Measurements from ENCODE around the gene TMF1. TPM values are rescaled to one million over a fixed set of nuclear protein-coding genes. Genes with fewer than 3 reads are reported as not detected.

Gene TMF1
- total RNA-seq, 1 donor from 2014 or later: 27.9 TPM

- no peak for DNase-seq (ENCODE audit: extremely low read depth, low read depth, low spot score)
Observed at GRCh38 chr3:69013253-69014021, 38.7 kb downstream of the TMF1 start, which contains the start of gene EOGT. TSS of gene EOGT (minus strand) at chr3:69013684. CDS start at chr3:69009846, 3,838 bp downstream.

GRCh38 chr3:69012800-69013252, 39.3 kb downstream of the TMF1 start:
- no peak for DNase-seq (ENCODE audit: extremely low read depth, low read depth, low spot score)

GRCh38 chr3:69012100-69012799, 39.9 kb downstream of the TMF1 start:
- no peak for DNase-seq (ENCODE audit: extremely low read depth, low read depth, low spot score)

GRCh38 chr3:69011096-69011730, 40.9 kb downstream of the TMF1 start:
- DNase-seq (ENCODE audit: extremely low read depth, low read depth, low spot score): no peak

GRCh38 chr3:69009559-69010410, 42.3 kb downstream of the TMF1 start:
- no peak for DNase-seq (ENCODE audit: extremely low read depth, low read depth, low spot score)

GRCh38 chr3:69008980-69009379, 43.2 kb downstream of the TMF1 start:
- peak; percentile 87 for DNase-seq (ENCODE audit: extremely low read depth, low read depth, low spot score)

GRCh38 chr3:69005791-69006482, 46.2 kb downstream of the TMF1 start:
- DNase-seq (ENCODE audit: extremely low read depth, low read depth, low spot score): no peak

- no peak for DNase-seq (ENCODE audit: extremely low read depth, low read depth, low spot score)
Observed at GRCh38 chr3:69005071-69005790, 46.9 kb downstream of the TMF1 start.

- no peak for DNase-seq (ENCODE audit: extremely low read depth, low read depth, low spot score)
Observed at GRCh38 chr3:69004138-69004537, 48.0 kb downstream of the TMF1 start.

- no peak for DNase-seq (ENCODE audit: extremely low read depth, low read depth, low spot score)
Observed at GRCh38 chr3:68999605-69000004, 52.5 kb downstream of the TMF1 start.

GRCh38 chr3:68999158-68999557, 53.0 kb downstream of the TMF1 start:
- DNase-seq (ENCODE audit: extremely low read depth, low read depth, low spot score): no peak

- no peak for DNase-seq (ENCODE audit: extremely low read depth, low read depth, low spot score)
Observed at GRCh38 chr3:68997887-68998286, 54.2 kb downstream of the TMF1 start.

- DNase-seq (ENCODE audit: extremely low read depth, low read depth, low spot score): no peak
Observed at GRCh38 chr3:68996356-68996995, 55.7 kb downstream of the TMF1 start.

- DNase-seq (ENCODE audit: extremely low read depth, low read depth, low spot score): no peak
Observed at GRCh38 chr3:68988740-68989139, 63.4 kb downstream of the TMF1 start.

GRCh38 chr3:68987322-68987721, 64.8 kb downstream of the TMF1 start:
- no peak for DNase-seq (ENCODE audit: extremely low read depth, low read depth, low spot score)

- no peak for DNase-seq (ENCODE audit: extremely low read depth, low read depth, low spot score)
Observed at GRCh38 chr3:68986496-68987208, 65.5 kb downstream of the TMF1 start.

GRCh38 chr3:68985146-68985790, 66.9 kb downstream of the TMF1 start:
- no peak for DNase-seq (ENCODE audit: extremely low read depth, low read depth, low spot score)

GRCh38 chr3:68984011-68984530, 68.1 kb downstream of the TMF1 start:
- no peak for DNase-seq (ENCODE audit: extremely low read depth, low read depth, low spot score)
